ENCODE results near the gene C10orf143.

Gene C10orf143

DNA sequence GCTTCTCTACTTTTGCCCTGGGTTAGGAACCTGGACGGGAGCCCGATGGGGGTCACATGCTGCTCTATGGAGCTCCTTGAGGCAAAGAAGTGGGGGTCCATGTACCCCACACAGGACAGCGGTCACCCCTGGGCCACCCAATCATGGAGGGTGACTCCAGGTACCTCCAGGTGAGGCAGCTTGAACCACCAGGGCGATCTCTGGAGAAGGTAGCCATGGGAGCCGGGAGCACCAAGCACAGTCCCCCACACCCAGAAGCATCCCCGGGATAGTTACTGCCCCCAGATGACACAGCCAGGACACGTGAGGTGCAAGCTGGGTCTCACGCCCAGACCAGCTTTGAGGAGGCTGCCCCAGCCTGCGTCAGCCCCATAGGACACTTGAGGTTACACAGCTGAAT, 58.4 kb downstream of the C10orf143 start:
- peaks cover under 1% of the 10 kb centered on the region for H3K9me3 Mint-ChIP-seq
- no peaks in the 10 kb centered on the region for H3K4me1 Mint-ChIP-seq (ENCODE audit: low read depth)
- no peaks in the 10 kb centered on the region for H3K27me3 Mint-ChIP-seq
- H3K27ac Mint-ChIP-seq: no peak overlapping the region
- DNase-seq: no peak
- H3K4me3 Mint-ChIP-seq: no peak overlapping the region
- H3K36me3 Mint-ChIP-seq (ENCODE audit: low read depth): peaks cover 1% of the 10 kb centered on the region

GRCh38 chr10:130050721-130051120, 59.9 kb downstream of the C10orf143 start:
- Mint-ChIP-seq H3K4me1 (ENCODE audit: low read depth) (no peaks in the 10 kb centered on the region), H3K36me3 (ENCODE audit: low read depth) (peaks cover 1% of the 10 kb centered on the region), H3K27me3 (no peaks in the 10 kb centered on the region), H3K4me3 (no peak overlapping the region), H3K9me3 (no peaks in the 10 kb centered on the region), H3K27ac (no peak overlapping the region)
- no peak for DNase-seq

DNA sequence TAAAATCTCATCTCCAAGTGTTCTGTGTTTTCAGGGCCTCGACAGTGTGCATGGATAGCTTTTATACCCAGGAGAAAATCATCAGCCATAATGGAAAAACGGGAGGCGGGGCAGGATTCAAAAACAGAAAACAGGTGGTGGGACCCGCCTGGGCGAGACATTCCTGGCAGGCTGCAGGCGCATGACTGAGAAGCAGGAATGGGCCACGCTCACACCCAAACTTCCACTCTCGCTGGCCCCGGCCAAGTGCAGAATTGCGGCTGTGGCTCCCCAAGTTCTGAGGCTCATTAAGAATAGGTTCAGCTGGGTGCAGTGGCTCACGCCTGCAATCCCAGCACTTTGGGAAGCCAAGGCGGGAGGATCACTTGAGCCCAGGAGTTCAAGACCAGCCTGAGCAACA, 60.6 kb downstream of the C10orf143 start:
- Mint-ChIP-seq H3K4me1 (ENCODE audit: low read depth) (no peaks in the 10 kb centered on the region), H3K27me3 (peaks cover 3% of the 10 kb centered on the region), H3K9me3 (no peaks in the 10 kb centered on the region), H3K36me3 (ENCODE audit: low read depth) (peaks cover 1% of the 10 kb centered on the region), H3K27ac (no peak overlapping the region), H3K4me3 (no peak overlapping the region)
- DNase-seq: no peak

- H3K27ac Mint-ChIP-seq: no peak overlapping the region
- H3K4me3 Mint-ChIP-seq: no peak overlapping the region
- DNase-seq: no peak
- no peaks in the 10 kb centered on the region for H3K4me1 Mint-ChIP-seq (ENCODE audit: low read depth)
- no peaks in the 10 kb centered on the region for H3K9me3 Mint-ChIP-seq
- peaks cover under 1% of the 10 kb centered on the region for H3K36me3 Mint-ChIP-seq (ENCODE audit: low read depth)
- H3K27me3 Mint-ChIP-seq: peaks cover 6% of the 10 kb centered on the region
Measured at GRCh38 chr10:130049244-130049643, 61.4 kb downstream of the C10orf143 start.

- no peak overlapping the region for H3K27ac Mint-ChIP-seq
- peaks cover 17% of the 10 kb centered on the region for H3K27me3 Mint-ChIP-seq
- no peaks in the 10 kb centered on the region for H3K36me3 Mint-ChIP-seq (ENCODE audit: low read depth)
- no peaks in the 10 kb centered on the region for H3K9me3 Mint-ChIP-seq
- H3K4me3 Mint-ChIP-seq: no peak overlapping the region
- no peaks in the 10 kb centered on the region for H3K4me1 Mint-ChIP-seq (ENCODE audit: low read depth)
- DNase-seq: no peak
Measured at GRCh38 chr10:130048081-130048480, 62.5 kb downstream of the C10orf143 start.

DNA sequence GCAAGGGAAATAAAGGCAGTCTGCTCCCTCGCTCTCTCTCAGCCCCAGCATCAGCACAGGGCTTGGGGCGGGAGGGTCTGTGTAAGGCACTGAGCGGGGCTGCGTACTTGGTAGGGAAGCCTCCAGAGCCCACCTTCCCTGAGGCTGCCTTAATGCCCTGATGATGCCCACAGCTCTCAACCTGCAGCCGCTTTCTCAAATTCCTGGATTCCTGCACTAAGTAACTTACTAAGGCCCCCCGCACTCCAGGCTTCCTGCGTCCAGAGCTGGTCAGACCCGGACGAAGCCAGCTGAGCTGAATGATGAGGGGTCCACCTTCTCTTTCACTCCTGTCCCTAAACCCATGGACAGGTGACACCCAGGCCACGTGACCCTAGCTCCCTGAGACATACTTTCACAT, 63.3 kb downstream of the C10orf143 start:
- peaks cover 17% of the 10 kb centered on the region for H3K27me3 Mint-ChIP-seq
- no peaks in the 10 kb centered on the region for H3K36me3 Mint-ChIP-seq (ENCODE audit: low read depth)
- no peak for DNase-seq
- H3K4me1 Mint-ChIP-seq (ENCODE audit: low read depth): no peaks in the 10 kb centered on the region
- no peak overlapping the region for H3K4me3 Mint-ChIP-seq
- no peak overlapping the region for H3K27ac Mint-ChIP-seq
- H3K9me3 Mint-ChIP-seq: no peaks in the 10 kb centered on the region

DNA sequence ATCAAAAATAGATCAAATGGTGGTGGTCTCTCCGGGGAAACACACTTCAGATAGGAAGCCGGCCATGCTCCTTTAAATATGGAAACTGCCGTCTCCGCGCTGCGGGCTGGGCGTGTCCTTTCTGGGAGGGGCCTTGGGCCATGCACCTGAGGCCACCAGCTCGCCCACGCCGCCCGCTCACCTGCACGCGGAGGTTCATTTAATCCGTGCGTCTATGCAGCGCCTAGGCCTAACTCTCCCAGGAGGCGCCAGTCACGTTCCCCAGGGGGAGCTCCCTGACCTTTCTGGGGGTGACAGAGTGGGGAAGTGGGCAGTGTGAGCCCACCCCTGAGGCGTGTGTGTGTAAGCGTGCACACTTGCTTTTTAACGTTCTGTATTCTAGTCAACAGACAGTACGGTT, 64.0 kb downstream of the C10orf143 start:
- Mint-ChIP-seq H3K4me3 (no peak overlapping the region), H3K9me3 (no peaks in the 10 kb centered on the region), H3K27ac (no peak overlapping the region), H3K27me3 (peaks cover 21% of the 10 kb centered on the region), H3K4me1 (ENCODE audit: low read depth) (no peaks in the 10 kb centered on the region), H3K36me3 (ENCODE audit: low read depth) (no peaks in the 10 kb centered on the region)
- no peak for DNase-seq

DNA sequence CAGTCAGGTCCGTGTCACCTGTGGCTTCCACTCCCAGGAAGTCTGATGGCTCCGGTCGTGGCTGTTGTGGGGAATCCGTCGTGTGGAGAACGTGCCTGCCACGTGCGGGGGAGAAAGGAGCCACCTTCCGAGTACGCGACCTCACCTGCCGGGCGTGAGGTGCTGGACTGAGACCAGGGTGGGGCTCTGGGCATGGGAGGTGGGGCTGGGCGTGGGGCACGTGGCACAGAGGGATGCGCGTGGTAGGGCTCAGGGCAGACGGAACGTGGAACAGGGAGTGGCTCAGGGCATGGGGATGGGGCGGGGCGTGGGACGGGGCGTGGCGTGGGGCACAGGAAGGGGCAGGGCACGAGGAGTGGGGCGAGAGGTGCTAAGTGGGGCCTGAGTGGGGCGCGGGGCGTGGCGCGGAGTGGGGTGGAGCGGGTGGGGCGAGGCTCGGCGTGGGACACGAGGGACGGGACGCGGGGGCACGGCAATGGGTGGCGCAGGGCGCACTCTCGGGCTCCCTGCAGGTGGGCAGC, 64.8 kb downstream of the C10orf143 start:
- Mint-ChIP-seq H3K9me3 (no peaks in the 10 kb centered on the region), H3K27me3 (peaks cover 21% of the 10 kb centered on the region), H3K36me3 (ENCODE audit: low read depth) (no peaks in the 10 kb centered on the region), H3K4me1 (ENCODE audit: low read depth) (no peaks in the 10 kb centered on the region), H3K27ac (no peak overlapping the region), H3K4me3 (no peak overlapping the region)
- DNase-seq: no peak

GRCh38 chr10:130045091-130045652, 65.5 kb downstream of the C10orf143 start:
- Mint-ChIP-seq H3K36me3 (ENCODE audit: low read depth) (no peaks in the 10 kb centered on the region), H3K27me3 (peaks cover 21% of the 10 kb centered on the region), H3K9me3 (no peaks in the 10 kb centered on the region), H3K4me1 (ENCODE audit: low read depth) (no peaks in the 10 kb centered on the region), H3K4me3 (no peak overlapping the region), H3K27ac (no peak overlapping the region)
- DNase-seq: no peak

GRCh38 chr10:130044067-130045061, 66.3 kb downstream of the C10orf143 start:
- H3K9me3 Mint-ChIP-seq: no peaks in the 10 kb centered on the region
- DNase-seq: no peak
- H3K36me3 Mint-ChIP-seq (ENCODE audit: low read depth): no peaks in the 10 kb centered on the region
- H3K27me3 Mint-ChIP-seq: peaks cover 21% of the 10 kb centered on the region
- H3K4me3 Mint-ChIP-seq: no peak overlapping the region
- no peak overlapping the region for H3K27ac Mint-ChIP-seq
- H3K4me1 Mint-ChIP-seq (ENCODE audit: low read depth): no peaks in the 10 kb centered on the region

GRCh38 chr10:130043491-130043890, 67.1 kb downstream of the C10orf143 start:
- DNase-seq: no peak
- Mint-ChIP-seq H3K36me3 (ENCODE audit: low read depth) (no peaks in the 10 kb centered on the region), H3K27ac (no peak overlapping the region), H3K4me3 (no peak overlapping the region), H3K4me1 (ENCODE audit: low read depth) (no peaks in the 10 kb centered on the region), H3K9me3 (no peaks in the 10 kb centered on the region), H3K27me3 (peaks cover 21% of the 10 kb centered on the region)

DNA sequence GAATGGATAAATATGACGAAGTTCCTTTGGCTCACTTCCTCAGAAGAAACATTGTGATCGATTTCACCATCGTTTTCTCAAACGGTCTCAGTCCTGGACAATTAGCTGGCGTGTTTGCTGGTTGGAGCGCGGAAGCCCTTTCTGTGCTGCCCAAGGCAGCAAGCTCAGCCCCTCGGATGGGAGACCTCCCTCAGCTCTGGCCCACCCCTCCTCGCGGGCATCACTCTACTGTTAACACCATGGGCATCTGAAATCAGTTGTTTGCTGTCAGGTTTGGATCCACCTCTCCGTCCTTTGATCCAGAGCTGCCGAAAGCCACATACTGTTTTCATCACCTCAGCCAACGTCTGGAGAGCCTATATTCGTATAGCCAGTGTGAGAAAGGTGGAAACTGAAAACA, 68.2 kb downstream of the C10orf143 start:
- Mint-ChIP-seq H3K4me1 (ENCODE audit: low read depth) (no peaks in the 10 kb centered on the region), H3K27ac (no peak overlapping the region), H3K36me3 (ENCODE audit: low read depth) (no peaks in the 10 kb centered on the region), H3K4me3 (no peak overlapping the region), H3K27me3 (peaks cover 28% of the 10 kb centered on the region), H3K9me3 (no peaks in the 10 kb centered on the region)
- no peak for DNase-seq

DNA sequence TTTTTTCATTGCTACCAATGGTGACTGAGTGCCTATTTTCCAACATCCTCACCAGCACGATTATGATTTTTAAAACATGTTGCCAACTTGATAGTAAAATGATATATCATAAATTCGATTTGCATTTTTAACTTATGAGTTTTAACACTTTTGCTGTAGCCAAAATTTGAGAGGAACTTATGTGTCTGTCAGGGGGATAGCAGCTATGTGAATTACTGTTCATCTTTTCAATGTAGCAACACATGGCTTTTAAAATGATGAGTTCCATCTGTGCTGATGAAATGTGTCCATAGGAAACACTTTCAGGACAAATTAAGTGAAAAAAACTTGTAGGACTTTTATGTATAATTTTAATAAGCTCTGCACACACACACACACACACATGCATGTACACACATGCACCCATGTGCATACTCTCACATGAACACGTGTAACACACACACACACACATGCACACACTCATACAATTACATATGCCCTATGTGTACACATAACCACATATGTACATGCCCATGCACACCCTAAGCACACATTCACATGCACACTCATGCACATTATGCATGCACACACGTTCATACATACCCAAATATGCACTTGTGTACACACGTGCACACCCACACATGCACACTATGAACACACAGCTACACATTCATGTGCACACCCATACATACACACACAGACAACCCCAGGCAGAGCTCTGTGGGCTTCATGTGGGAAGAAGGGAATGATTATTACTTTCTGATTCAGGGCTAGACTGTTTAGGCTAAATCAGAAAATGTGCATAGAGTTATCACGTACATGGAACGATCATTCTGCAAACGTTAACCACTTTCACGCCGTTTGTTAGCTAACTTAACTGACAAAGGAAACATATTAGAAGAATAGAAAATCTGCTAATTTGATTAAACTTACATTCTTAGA, 68.9 kb downstream of the C10orf143 start:
- no peak for DNase-seq
- Mint-ChIP-seq H3K4me1 (ENCODE audit: low read depth) (no peaks in the 10 kb centered on the region), H3K27me3 (peaks cover 29% of the 10 kb centered on the region), H3K4me3 (no peak overlapping the region), H3K36me3 (ENCODE audit: low read depth) (no peaks in the 10 kb centered on the region), H3K9me3 (no peaks in the 10 kb centered on the region), H3K27ac (no peak overlapping the region)

GRCh38 chr10:130040817-130041330, 69.8 kb downstream of the C10orf143 start:
- H3K27me3 Mint-ChIP-seq: peaks cover 30% of the 10 kb centered on the region
- DNase-seq: no peak
- no peaks in the 10 kb centered on the region for H3K4me1 Mint-ChIP-seq (ENCODE audit: low read depth)
- H3K36me3 Mint-ChIP-seq (ENCODE audit: low read depth): no peaks in the 10 kb centered on the region
- no peaks in the 10 kb centered on the region for H3K9me3 Mint-ChIP-seq
- H3K27ac Mint-ChIP-seq: no peak overlapping the region
- H3K4me3 Mint-ChIP-seq: no peak overlapping the region
